OCI-LY3 (cell line): ENCODE results near the gene PIAS4.

Source experiments
- H2AFZ ChIP-seq: fragments of 200-600, 300-600 bp; shearing (Covaris generic); 2 replicates; pipeline ENCODE4 v1.6.0; 2014; ENCODE audit warnings: antibody characterized with exemption, low read depth, low read length
- H3K27ac ChIP-seq: fragments of 200-600, 300-600 bp; sonication (generic); 2 replicates; pipeline ENCODE4 v1.5.1; 2014; ENCODE audit warnings: mild to moderate bottlenecking, low read length, moderate library complexity, mixed read lengths
- H3K27me3 ChIP-seq: fragments of 200-600, 300-600 bp; sonication (generic); 2 replicates; pipeline ENCODE4 v1.6.1; 2014; ENCODE audit warnings: low read depth, low read length, mixed read lengths
- H3K36me3 ChIP-seq: fragments of 200-600, 300-600 bp; sonication (generic); replicated peaks from 2 replicates; pipeline ENCODE3; 2014; ENCODE audit warnings: low read depth, low read length, mixed read lengths
- H3K4me1 ChIP-seq: fragments of 300-600, 200-600 bp; sonication (generic); 2 replicates; pipeline ENCODE4 v1.6.1; 2014; ENCODE audit warnings: low read length, mixed read lengths
- H3K4me2 ChIP-seq: fragments of 200-600, 300-600 bp; sonication (generic); 2 replicates; pipeline ENCODE4 v1.6.1; 2014; ENCODE audit warnings: low read length, mixed read lengths
- H3K4me3 ChIP-seq: fragments of 300-600, 200-600 bp; sonication (generic); 2 replicates; pipeline ENCODE4 v1.5.1; 2014; ENCODE audit warnings: antibody characterized with exemption, mild to moderate bottlenecking, low read length, moderate library complexity
- H3K79me2 ChIP-seq: fragments of 300-600, 200-600 bp; shearing (Covaris generic); 2 replicates; pipeline ENCODE4 v1.6.1; 2014; ENCODE audit warnings: mild to moderate bottlenecking, low read length, mixed read lengths
- H3K9ac ChIP-seq: fragments of 300-600, 200-600 bp; shearing (Covaris generic); 2 replicates; pipeline ENCODE4 v1.6.0; 2014; ENCODE audit warnings: mild to moderate bottlenecking, low read length, moderate library complexity
- H3K9me3 ChIP-seq: fragments of 200-600, 300-600 bp; shearing (Covaris generic); 2 replicates; pipeline ENCODE4 v1.6.1; 2014; ENCODE audit warnings: low read length, mixed read lengths; ENCODE audit not compliant: insufficient read depth
- H4K20me1 ChIP-seq: fragments of 200-600, 300-600 bp; sonication (generic); 2 replicates; pipeline ENCODE4 v1.6.1; 2016; ENCODE audit warnings: low read length, mixed read lengths; ENCODE audit not compliant: insufficient read depth
- CTCF ChIP-seq: fragments of 200-600, 300-600 bp; sonication (generic); IDR thresholded peaks from 2 replicates; pipeline ENCODE4 v1.5.1; 2014; ENCODE audit warnings: antibody characterized with exemption, low read length, low read depth
- EZH2phosphoT487 ChIP-seq: fragments of 200-600 bp; shearing (Covaris generic); IDR thresholded peaks from 2 replicates; pipeline ENCODE4 v1.6.1; 2018; ENCODE audit warnings: antibody characterized with exemption, mixed run types, low read depth

PIAS4 gene

GRCh38 chr19:4027146-4027545 lies 19.6 kb downstream of the PIAS4 start:
- Histone ChIP-seq H3K36me3 (peaks cover 14% of the 10 kb centered on the region), H3K79me2 (peaks cover 12% of the 10 kb centered on the region; the same call in 1 of the 2 replicates), H2AFZ (no peak overlapping the region), H4K20me1 (no peaks in the 10 kb centered on the region), H3K4me3 (no peak overlapping the region), H3K9me3 (no peaks in the 10 kb centered on the region), H3K9ac (no peak overlapping the region), H3K4me2 (no peak overlapping the region), H3K27me3 (no peaks in the 10 kb centered on the region), H3K4me1 (no peaks in the 10 kb centered on the region), H3K27ac (no peak overlapping the region)
- no peak for TF ChIP-seq CTCF
- no peak for TF ChIP-seq EZH2phosphoT487

- no peak overlapping the region for H3K27ac ChIP-seq
- no peaks in the 10 kb centered on the region for H4K20me1 ChIP-seq
- TF ChIP-seq EZH2phosphoT487 (no peak), CTCF (no peak)
- H3K27me3 ChIP-seq, result no peaks in the 10 kb centered on the region
- no peaks in the 10 kb centered on the region for H3K9me3 ChIP-seq
- H3K79me2 ChIP-seq, result peaks cover 2% of the 10 kb centered on the region; the same call in 1 of the 2 replicates
- no peak overlapping the region for H2AFZ ChIP-seq
- no peak overlapping the region for H3K4me3 ChIP-seq
- no peaks in the 10 kb centered on the region for H3K4me1 ChIP-seq
- H3K36me3 ChIP-seq, result peaks cover 13% of the 10 kb centered on the region
- H3K9ac ChIP-seq, result no peak overlapping the region
- no peak overlapping the region for H3K4me2 ChIP-seq
Observed at GRCh38 chr19:4028334-4029246, 21.1 kb downstream of the PIAS4 start.

GRCh38 chr19:4029247-4029614 lies 21.7 kb downstream of the PIAS4 start:
- H4K20me1 ChIP-seq, result no peaks in the 10 kb centered on the region
- H3K4me3 ChIP-seq, result no peak overlapping the region
- no peak overlapping the region for H3K4me2 ChIP-seq
- H3K9me3 ChIP-seq, result no peaks in the 10 kb centered on the region
- no peaks in the 10 kb centered on the region for H3K79me2 ChIP-seq
- no peak overlapping the region for H3K27ac ChIP-seq
- TF ChIP-seq EZH2phosphoT487 (no peak), CTCF (no peak)
- H3K9ac ChIP-seq, result no peak overlapping the region
- H2AFZ ChIP-seq, result no peak overlapping the region
- H3K4me1 ChIP-seq, result no peaks in the 10 kb centered on the region
- H3K36me3 ChIP-seq, result peaks cover 15% of the 10 kb centered on the region
- H3K27me3 ChIP-seq, result no peaks in the 10 kb centered on the region

- H2AFZ ChIP-seq, result no peak overlapping the region
- H3K4me2 ChIP-seq, result no peak overlapping the region
- no peaks in the 10 kb centered on the region for H3K79me2 ChIP-seq
- H3K36me3 ChIP-seq, result peaks cover 22% of the 10 kb centered on the region
- TF ChIP-seq CTCF, result no peak
- TF ChIP-seq EZH2phosphoT487, result no peak
- H3K9me3 ChIP-seq, result no peaks in the 10 kb centered on the region
- H4K20me1 ChIP-seq, result no peaks in the 10 kb centered on the region
- no peak overlapping the region for H3K4me3 ChIP-seq
- H3K27me3 ChIP-seq, result no peaks in the 10 kb centered on the region
- H3K27ac ChIP-seq, result no peak overlapping the region
- H3K4me1 ChIP-seq, result no peaks in the 10 kb centered on the region
- no peak overlapping the region for H3K9ac ChIP-seq
Observed at GRCh38 chr19:4030552-4030951, 23.0 kb downstream of the PIAS4 start.
